ENCODE data around the gene KCNK1. TPM values are rescaled to one million over a fixed set of nuclear protein-coding genes. Genes with fewer than 3 reads are reported as not detected.
"Not testable (repeated sequence)": the region's sequence is repeated elsewhere in the genome, so short reads cannot be mapped to it uniquely, and the experiment has no call there.

The KCNK1 gene
- total RNA-seq, 1 donor from 2014 or later: 7.3 TPM

DNA sequence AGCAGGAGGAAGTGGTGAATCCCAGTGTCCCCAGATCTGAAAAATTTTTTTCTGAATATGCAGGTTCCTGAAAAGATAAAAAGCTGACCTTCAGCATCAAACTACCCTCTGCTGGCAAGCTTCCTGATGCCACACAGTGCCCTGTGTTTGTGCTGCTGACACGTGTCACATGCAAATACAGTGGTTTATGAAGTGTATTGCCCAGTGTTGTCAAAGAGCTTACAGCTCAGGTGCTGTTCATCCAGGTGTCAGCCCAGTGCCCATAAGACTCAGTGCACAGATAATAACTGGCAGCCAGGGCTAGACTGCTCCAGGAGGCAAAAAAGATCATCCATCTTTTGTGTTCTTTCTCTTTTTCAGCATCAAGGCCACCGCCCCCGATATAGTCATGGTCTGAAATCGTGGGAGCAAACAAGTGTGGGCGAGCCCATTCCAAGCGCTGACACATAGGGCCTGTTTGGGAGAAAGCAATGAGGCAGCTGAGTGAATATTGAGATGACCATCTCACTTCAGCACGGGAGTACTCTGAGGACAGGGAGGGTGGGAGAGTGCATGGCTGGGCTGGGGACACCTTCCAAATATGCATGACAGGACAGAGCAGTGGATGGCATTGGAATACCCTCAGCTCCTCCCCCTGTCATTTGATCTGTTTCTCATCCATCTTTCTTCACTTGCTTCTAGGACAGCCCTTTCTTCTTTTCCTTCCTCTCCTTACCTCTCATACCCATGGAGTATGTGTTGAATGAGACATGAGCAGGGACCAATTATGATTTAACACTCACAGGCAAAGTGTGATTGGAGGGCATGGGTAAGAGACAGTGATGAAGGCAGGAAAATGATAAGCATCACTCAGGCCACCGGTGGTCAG lies 6.4 kb upstream of the KCNK1 start:
- H3K9me3 ChIP-seq: no peaks in the 10 kb centered on the region
- intact Hi-C loops (cut with DNase I): no loop called here
- no peaks in the 10 kb centered on the region for H3K4me1 ChIP-seq
- DNase-seq (no peak), ATAC-seq (peak; percentile 23)
- no peak overlapping the region for H3K4me3 ChIP-seq
- H3K27me3 ChIP-seq: peaks cover 7% of the 10 kb centered on the region
- no peak overlapping the region for H3K27ac ChIP-seq
- H3K36me3 ChIP-seq: no peaks in the 10 kb centered on the region
- TF ChIP-seq, protein P1, sequence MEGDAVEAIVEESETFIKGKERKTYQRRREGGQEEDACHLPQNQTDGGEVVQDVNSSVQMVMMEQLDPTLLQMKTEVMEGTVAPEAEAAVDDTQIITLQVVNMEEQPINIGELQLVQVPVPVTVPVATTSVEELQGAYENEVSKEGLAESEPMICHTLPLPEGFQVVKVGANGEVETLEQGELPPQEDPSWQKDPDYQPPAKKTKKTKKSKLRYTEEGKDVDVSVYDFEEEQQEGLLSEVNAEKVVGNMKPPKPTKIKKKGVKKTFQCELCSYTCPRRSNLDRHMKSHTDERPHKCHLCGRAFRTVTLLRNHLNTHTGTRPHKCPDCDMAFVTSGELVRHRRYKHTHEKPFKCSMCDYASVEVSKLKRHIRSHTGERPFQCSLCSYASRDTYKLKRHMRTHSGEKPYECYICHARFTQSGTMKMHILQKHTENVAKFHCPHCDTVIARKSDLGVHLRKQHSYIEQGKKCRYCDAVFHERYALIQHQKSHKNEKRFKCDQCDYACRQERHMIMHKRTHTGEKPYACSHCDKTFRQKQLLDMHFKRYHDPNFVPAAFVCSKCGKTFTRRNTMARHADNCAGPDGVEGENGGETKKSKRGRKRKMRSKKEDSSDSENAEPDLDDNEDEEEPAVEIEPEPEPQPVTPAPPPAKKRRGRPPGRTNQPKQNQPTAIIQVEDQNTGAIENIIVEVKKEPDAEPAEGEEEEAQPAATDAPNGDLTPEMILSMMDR (IDR thresholded peaks at IDR 0.05): no peak

DNA sequence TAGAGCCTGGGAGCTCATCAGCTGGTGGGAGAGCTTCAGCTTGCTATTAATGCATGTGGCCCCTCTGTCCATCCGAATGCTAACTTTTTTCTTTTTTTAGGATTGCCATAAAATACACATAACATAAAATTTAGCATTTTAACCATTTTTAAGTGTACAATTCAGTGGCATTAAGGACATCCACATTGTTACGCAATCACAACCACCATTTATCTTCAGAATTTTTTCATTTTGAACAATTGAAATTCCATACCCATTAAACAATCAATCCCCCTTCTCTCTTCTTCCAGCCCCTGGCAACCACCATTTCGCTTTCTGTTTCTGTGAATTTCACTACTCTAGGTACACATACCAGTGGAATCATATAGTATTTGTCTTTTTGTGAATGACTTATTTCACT lies 4.9 kb upstream of the KCNK1 start:
- DNase-seq: no peak
- no peaks in the 10 kb centered on the region for H3K9me3 ChIP-seq
- no peaks in the 10 kb centered on the region for H3K36me3 ChIP-seq
- no peaks in the 10 kb centered on the region for H3K4me1 ChIP-seq
- TF ChIP-seq, protein P1 (IDR thresholded peaks at IDR 0.05): no peak
- H3K4me3 ChIP-seq: no peak overlapping the region
- no peak for ATAC-seq
- H3K27me3 ChIP-seq: peaks cover 9% of the 10 kb centered on the region
- H3K27ac ChIP-seq: no peak overlapping the region
- intact Hi-C loops (cut with DNase I): no loop called here

DNA sequence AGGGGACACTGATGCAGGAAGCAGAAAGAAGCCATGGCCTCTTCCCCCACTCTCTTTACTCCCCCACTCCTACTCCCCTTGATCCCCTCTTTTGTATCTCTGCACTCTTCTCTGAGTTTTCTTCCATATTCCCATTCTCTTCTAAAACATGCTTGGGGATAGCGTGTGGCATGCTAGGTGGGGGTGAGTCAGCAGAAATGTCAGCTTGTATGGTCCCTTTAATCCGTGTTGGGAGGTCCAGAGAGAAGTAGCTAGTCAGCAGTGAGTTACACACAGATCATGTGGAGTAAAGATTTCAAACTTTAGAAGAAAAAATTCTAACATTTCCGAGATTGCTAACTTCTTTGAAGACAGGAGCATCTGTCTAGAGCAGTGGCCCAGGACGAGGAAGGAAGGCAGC lies 4.0 kb upstream of the KCNK1 start:
- TF ChIP-seq, protein P1 (IDR thresholded peaks at IDR 0.05): no peak
- Histone ChIP-seq H3K27ac (no peak overlapping the region), H3K36me3 (no peaks in the 10 kb centered on the region), H3K9me3 (no peaks in the 10 kb centered on the region), H3K27me3 (peaks cover 9% of the 10 kb centered on the region), H3K4me1 (no peaks in the 10 kb centered on the region), H3K4me3 (no peak overlapping the region)
- intact Hi-C loops (cut with DNase I): no loop called here
- no peak for DNase-seq
- ATAC-seq: no peak

DNA sequence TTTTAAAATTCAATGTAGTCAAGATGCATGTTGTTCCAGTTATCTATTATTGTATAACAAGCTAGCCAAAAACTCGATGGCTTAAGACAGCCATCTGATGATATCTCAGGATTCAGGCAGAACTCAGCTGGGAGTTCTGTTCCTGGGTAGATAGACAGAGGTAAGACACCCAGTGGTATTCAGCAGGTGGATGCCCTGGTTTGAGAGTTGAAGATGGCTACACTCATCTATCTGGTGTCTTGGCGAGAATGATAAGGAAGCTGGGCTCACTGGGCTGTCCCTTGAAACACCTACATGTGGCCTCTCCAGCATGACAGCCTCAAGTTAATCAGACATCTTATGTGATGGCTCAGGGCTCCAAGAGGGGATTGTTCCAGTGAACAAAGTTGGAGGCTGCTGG lies 3.3 kb upstream of the KCNK1 start:
- H3K4me1 ChIP-seq: no peaks in the 10 kb centered on the region
- H3K4me3 ChIP-seq: no peak overlapping the region
- no peaks in the 10 kb centered on the region for H3K9me3 ChIP-seq
- ATAC-seq: no peak
- H3K27me3 ChIP-seq: peaks cover 9% of the 10 kb centered on the region
- intact Hi-C loops (cut with DNase I): no loop called here
- TF ChIP-seq, protein P1 (IDR thresholded peaks at IDR 0.05): no peak
- H3K27ac ChIP-seq: no peak overlapping the region
- no peaks in the 10 kb centered on the region for H3K36me3 ChIP-seq
- no peak for DNase-seq

DNA sequence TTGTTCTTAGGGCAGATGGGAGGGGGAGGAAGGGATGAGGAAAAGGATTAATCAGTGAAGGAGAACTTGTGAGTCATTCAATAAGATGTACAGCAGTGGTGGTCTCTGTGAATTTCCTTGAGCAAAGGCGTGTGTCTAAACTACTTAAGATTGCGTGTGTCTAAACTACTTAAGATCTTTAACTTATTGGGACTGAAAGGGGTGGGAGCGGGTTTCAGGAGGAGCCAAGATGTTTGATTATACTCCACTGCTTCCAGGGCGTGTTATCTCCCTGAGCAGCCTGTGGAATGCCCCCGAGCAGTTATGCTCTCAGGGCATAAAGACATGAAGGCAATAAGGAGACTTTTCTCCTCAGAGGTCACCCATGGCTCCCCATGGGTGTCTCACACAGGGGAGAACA lies 2.5 kb upstream of the KCNK1 start:
- H3K9me3 ChIP-seq; H3K27ac ChIP-seq; DNase-seq; ATAC-seq; H3K4me3 ChIP-seq; H3K4me1 ChIP-seq; H3K36me3 ChIP-seq; intact Hi-C loops (cut with DNase I): not testable (repeated sequence)
- peaks cover 14% of the 10 kb centered on the region for H3K27me3 ChIP-seq

DNA sequence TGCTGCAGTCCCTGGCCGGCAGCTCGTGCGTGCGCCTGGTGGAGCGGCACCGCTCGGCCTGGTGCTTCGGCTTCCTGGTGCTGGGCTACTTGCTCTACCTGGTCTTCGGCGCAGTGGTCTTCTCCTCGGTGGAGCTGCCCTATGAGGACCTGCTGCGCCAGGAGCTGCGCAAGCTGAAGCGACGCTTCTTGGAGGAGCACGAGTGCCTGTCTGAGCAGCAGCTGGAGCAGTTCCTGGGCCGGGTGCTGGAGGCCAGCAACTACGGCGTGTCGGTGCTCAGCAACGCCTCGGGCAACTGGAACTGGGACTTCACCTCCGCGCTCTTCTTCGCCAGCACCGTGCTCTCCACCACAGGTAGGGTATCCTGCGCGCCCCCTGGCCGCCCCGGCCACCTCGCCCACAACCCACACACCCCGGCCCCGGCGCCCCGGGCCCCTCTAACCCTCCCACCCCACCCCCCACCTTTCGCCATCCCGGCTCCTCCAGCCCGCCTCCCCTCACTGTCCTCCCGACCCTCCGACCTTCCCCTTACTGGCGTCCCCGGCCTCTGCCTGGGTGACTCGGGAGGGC lies 352 bp downstream of the KCNK1 start:
- Histone ChIP-seq H3K27ac (peak overlapping the region; percentile 55), H3K27me3 (peaks cover 14% of the 10 kb centered on the region), H3K9me3 (no peaks in the 10 kb centered on the region), H3K4me3 (peak overlapping the region; percentile 58), H3K4me1 (no peaks in the 10 kb centered on the region), H3K36me3 (no peaks in the 10 kb centered on the region)
- DNase-seq: peak; percentile 73
- TF ChIP-seq, protein P1 (IDR thresholded peaks at IDR 0.05): no peak
- intact Hi-C loops (cut with DNase I): no loop called here
- ATAC-seq: peak; percentile 44
